Measurements from ENCODE around the gene SCAMP3.

DNA sequence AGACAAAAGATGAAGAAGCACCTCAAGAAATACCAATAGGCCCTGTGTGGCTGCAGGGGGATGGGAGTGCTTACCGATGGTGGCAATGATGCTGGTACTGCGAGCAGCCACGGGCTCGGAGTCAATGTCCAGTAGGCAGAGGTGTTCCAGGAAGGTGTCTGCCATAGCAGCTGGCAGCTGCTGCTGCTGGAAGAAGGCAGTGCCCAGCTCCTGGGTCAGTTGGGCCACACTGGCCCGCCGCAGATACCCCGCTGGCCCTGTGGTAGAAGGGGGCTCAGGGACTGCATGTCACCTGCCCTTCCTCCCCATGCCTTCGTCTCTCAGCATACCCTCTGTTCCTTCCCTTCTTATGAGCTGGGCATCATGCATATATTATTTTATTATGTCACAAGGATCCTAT, 37.9 kb upstream of the SCAMP3 start:
- TF ChIP-seq CTCF (IDR thresholded peaks at IDR 0.05) (no peak), POLR2A (IDR thresholded peaks at IDR 0.05) (no peak)
